ENCODE measurements around the gene DISP3.

Gene DISP3

DNA sequence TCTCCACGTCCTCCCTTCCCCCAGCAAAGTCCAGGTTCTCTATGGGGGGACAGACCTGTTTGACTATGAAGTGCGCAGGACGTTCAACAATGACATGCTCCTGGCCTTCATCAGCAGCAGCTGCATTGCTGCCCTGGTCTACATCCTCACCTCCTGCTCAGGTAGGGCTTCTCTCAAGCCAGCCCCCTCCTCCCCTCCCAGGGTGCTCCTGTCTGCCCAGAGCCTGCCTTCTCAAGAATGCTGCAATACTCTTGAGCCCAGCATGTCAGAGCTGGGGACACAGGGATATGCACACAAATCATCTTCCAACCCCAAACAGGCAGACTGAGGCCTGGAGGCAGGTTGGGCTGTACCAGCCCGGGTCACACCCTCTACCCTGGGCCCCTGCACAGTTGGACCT is 35.4 kb downstream of the DISP3 start:
- Histone ChIP-seq H3K18ac (ENCODE audit: low read depth in 1 of 2, low read length in 2 of 2) (no peak overlapping the region), H2BK12ac (ENCODE audit: low read length in 2 of 2) (no peak overlapping the region), H3K79me1 (replicated peaks; ENCODE audit: low read length, poor library complexity, severe bottlenecking) (no peaks in the 10 kb centered on the region), H2BK15ac (ENCODE audit: low read depth, poor library complexity, severe bottlenecking) (no peak overlapping the region), H3K4me2 (ENCODE audit: low read length, poor library complexity, severe bottlenecking) (no peak overlapping the region), H2BK120ac (ENCODE audit: low read depth, low read length) (no peak overlapping the region), H2AFZ (ENCODE audit: low read depth, low read length) (no peak overlapping the region), H4K91ac (ENCODE audit: low read length) (no peak overlapping the region), H3K27me3 (ENCODE audit: control insufficient read depth in 1 of 2, insufficient read depth in 1 of 2, low read length in 2 of 2) (peaks cover 0 to 9% of the 10 kb centered on the region in 2 experiments), H3K23ac (ENCODE audit: low read length in 2 of 2) (no peak overlapping the region), H2AK5ac (ENCODE audit: low read length, severe bottlenecking) (no peak overlapping the region), H3K4me1 (ENCODE audit: control insufficient read depth, insufficient read depth, low read depth, low read length) (no peaks in the 10 kb centered on the region), H3K4ac (ENCODE audit: low read depth in 1 of 2, low read length in 2 of 2) (no peak overlapping the region), H4K8ac (ENCODE audit: low read length) (no peak overlapping the region), H3K4me3 (ENCODE audit: insufficient read depth in 1 of 2, low read depth in 1 of 2, low read length in 2 of 2) (no peak overlapping the region), H3K9ac (ENCODE audit: low read length) (no peak overlapping the region), H3K9me3 (ENCODE audit: control insufficient read depth, low read length) (no peaks in the 10 kb centered on the region), H2BK5ac (ENCODE audit: low read depth, low read length, poor library complexity, severe bottlenecking) (no peak overlapping the region), H3K14ac (ENCODE audit: low read length in 2 of 2) (no peak overlapping the region), H3K27ac (ENCODE audit: low read length, poor library complexity, severe bottlenecking) (no peak overlapping the region), H3K36me3 (ENCODE audit: control insufficient read depth in 1 of 2, insufficient read depth in 2 of 2, low read depth in 1 of 2, low read length in 2 of 2) (no peaks in the 10 kb centered on the region)
- 63% methylated on average over 4 of the region's 4 CpGs for WGBS
- DNase-seq = no peak

DNA sequence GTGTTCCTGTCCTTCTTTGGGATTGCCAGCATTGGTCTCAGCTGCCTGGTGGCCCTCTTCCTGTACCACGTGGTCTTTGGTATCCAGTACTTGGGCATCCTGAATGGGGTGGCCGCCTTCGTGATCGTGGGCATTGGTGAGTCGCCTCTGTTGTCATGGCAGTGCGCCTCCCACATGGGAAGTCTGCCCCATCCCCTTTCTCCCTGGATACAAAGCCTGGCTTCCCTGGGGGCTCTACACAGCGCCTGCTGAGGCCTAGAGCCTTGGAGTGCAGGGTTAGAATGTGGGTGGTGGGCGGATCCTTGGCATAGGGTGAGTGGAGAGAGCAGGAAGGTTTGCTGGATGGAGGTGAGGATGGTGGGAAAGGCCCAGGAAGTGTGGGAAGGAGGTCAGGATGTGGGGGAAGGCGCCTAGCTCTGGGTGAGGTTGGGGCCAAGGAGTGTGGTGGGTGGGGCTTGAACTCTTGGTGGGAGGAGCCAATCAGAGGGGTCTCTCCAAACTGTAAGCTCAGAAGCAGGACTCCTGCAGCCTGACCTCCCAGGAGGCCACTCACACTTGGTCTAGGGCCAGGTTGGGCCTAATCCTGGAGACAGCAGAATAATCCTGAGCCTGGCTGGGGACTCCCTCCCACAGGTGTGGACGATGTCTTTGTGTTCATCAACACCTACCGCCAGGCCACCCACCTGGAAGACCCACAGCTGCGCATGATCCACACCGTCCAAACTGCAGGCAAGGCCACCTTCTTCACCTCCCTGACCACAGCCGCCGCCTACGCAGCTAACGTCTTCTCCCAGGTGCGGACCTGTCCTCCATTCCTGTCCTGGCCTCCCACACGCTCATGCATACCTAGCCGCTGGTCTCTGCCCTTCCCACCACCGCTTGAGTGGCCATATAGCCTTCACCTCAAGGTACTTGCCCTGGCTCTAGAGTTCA is 36.7 kb downstream of the DISP3 start:
- Histone ChIP-seq H4K8ac (ENCODE audit: low read length) (no peak overlapping the region), H3K14ac (ENCODE audit: low read length in 2 of 2) (peak overlapping the region in 1 of 2 experiments; percentile 42), H3K9ac (ENCODE audit: low read length) (no peak overlapping the region), H2BK15ac (ENCODE audit: low read depth, poor library complexity, severe bottlenecking) (no peak overlapping the region), H3K23ac (ENCODE audit: low read length in 2 of 2) (no peak overlapping the region), H3K36me3 (ENCODE audit: control insufficient read depth in 1 of 2, insufficient read depth in 2 of 2, low read depth in 1 of 2, low read length in 2 of 2) (no peaks in the 10 kb centered on the region), H4K91ac (ENCODE audit: low read length) (no peak overlapping the region), H3K4me2 (ENCODE audit: low read length, poor library complexity, severe bottlenecking) (no peak overlapping the region), H2AK5ac (ENCODE audit: low read length, severe bottlenecking) (no peak overlapping the region), H3K79me1 (replicated peaks; ENCODE audit: low read length, poor library complexity, severe bottlenecking) (no peaks in the 10 kb centered on the region), H3K9me3 (ENCODE audit: control insufficient read depth, low read length) (no peaks in the 10 kb centered on the region), H3K27me3 (ENCODE audit: control insufficient read depth in 1 of 2, insufficient read depth in 1 of 2, low read length in 2 of 2) (peaks cover 0 to 9% of the 10 kb centered on the region in 2 experiments), H3K18ac (ENCODE audit: low read depth in 1 of 2, low read length in 2 of 2) (no peak overlapping the region), H3K27ac (ENCODE audit: low read length, poor library complexity, severe bottlenecking) (no peak overlapping the region), H2BK5ac (ENCODE audit: low read depth, low read length, poor library complexity, severe bottlenecking) (no peak overlapping the region), H2BK12ac (ENCODE audit: low read length in 2 of 2) (no peak overlapping the region), H3K4me3 (ENCODE audit: insufficient read depth in 1 of 2, low read depth in 1 of 2, low read length in 2 of 2) (no peak overlapping the region), H3K4me1 (ENCODE audit: control insufficient read depth, insufficient read depth, low read depth, low read length) (no peaks in the 10 kb centered on the region), H3K4ac (ENCODE audit: low read depth in 1 of 2, low read length in 2 of 2) (no peak overlapping the region), H2AFZ (ENCODE audit: low read depth, low read length) (no peak overlapping the region), H2BK120ac (ENCODE audit: low read depth, low read length) (no peak overlapping the region)
- DNase-seq = no peak
- 87% methylated on average over 21 of the region's 21 CpGs for WGBS

DNA sequence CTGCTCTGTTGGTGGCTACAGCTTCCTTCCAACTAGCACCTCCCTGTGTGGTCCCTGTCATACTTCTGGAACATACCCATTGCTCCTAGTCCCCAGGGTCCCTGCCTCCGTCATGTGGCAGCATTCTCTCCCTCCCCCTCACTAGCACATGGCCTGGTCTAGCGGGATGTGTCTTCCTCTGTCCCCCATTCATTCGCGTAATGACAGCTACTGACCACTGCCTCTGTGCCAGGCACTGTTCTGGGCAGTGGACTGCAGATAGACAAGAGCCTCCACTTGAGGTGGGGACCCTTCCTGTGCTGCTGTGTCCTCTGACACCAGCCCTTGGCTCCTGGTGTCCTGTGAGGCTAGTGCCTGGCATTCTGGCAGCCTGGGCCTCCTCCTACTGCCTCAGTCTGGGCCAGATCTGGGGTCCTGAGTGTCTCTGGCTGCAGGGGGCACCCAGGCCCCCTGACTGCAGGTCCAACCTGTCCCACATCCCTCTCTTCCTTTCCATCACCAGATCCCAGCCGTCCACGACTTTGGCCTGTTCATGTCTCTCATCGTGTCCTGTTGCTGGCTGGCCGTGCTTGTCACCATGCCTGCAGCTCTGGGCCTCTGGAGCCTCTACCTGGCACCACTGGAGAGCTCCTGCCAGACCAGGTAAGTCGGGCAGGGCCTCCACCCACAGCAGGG is 38.1 kb downstream of the DISP3 start:
- Histone ChIP-seq H2AFZ (ENCODE audit: low read depth, low read length) (no peak overlapping the region), H4K8ac (ENCODE audit: low read length) (no peak overlapping the region), H3K9ac (ENCODE audit: low read length) (no peak overlapping the region), H2BK120ac (ENCODE audit: low read depth, low read length) (no peak overlapping the region), H3K27me3 (ENCODE audit: control insufficient read depth in 1 of 2, insufficient read depth in 1 of 2, low read length in 2 of 2) (peaks cover 0 to 9% of the 10 kb centered on the region in 2 experiments), H2AK5ac (ENCODE audit: low read length, severe bottlenecking) (no peak overlapping the region), H3K27ac (ENCODE audit: low read length, poor library complexity, severe bottlenecking) (no peak overlapping the region), H2BK5ac (ENCODE audit: low read depth, low read length, poor library complexity, severe bottlenecking) (no peak overlapping the region), H3K4me3 (ENCODE audit: insufficient read depth in 1 of 2, low read depth in 1 of 2, low read length in 2 of 2) (no peak overlapping the region), H3K79me1 (replicated peaks; ENCODE audit: low read length, poor library complexity, severe bottlenecking) (no peaks in the 10 kb centered on the region), H3K9me3 (ENCODE audit: control insufficient read depth, low read length) (no peaks in the 10 kb centered on the region), H3K14ac (ENCODE audit: low read length in 2 of 2) (no peak overlapping the region), H2BK12ac (ENCODE audit: low read length in 2 of 2) (no peak overlapping the region), H4K91ac (ENCODE audit: low read length) (no peak overlapping the region), H3K4me1 (ENCODE audit: control insufficient read depth, insufficient read depth, low read depth, low read length) (no peaks in the 10 kb centered on the region), H3K4me2 (ENCODE audit: low read length, poor library complexity, severe bottlenecking) (no peak overlapping the region), H3K36me3 (ENCODE audit: control insufficient read depth in 1 of 2, insufficient read depth in 2 of 2, low read depth in 1 of 2, low read length in 2 of 2) (no peaks in the 10 kb centered on the region), H2BK15ac (ENCODE audit: low read depth, poor library complexity, severe bottlenecking) (no peak overlapping the region), H3K23ac (ENCODE audit: low read length in 2 of 2) (no peak overlapping the region), H3K18ac (ENCODE audit: low read depth in 1 of 2, low read length in 2 of 2) (no peak overlapping the region), H3K4ac (ENCODE audit: low read depth in 1 of 2, low read length in 2 of 2) (no peak overlapping the region)
- DNase-seq = no peak
- WGBS = 70% methylated on average over 9 of the region's 9 CpGs

DNA sequence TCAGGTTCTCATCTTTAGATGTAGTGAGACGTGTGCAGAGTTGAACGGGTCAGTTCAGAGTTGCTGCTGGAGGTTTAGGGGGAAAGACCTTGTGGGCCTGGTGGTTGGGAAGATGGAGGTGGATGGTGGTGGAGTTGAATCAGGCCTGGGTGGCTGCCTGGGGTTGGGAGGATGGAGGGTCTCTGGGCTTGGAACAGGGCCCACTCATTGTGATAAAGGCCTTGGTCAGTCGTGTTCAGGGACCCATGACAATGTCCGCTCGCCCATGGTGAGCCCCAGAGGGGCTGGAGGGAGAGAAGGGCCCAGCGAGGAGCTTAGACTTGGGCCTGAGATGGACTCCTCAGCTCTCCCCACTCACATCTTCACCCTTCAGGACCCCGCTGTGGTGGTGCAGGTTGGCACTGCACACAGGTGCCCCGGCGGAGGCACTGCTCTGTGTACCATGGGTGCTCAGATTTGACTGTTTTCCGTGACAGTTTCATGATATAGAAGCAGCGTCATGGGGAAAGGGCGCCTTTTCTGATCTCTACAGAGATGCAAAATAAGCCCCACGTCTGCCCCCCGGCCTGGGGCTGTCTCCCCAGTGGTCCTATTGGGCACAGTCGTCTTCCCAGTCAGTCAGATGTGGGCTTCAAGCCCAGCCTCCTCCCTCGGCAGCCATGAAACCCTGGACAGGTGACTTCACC is 39.2 kb downstream of the DISP3 start:
- H3K23ac ChIP-seq (ENCODE audit: low read length in 2 of 2) = no peak overlapping the region
- no peak overlapping the region for H2BK15ac ChIP-seq (ENCODE audit: low read depth, poor library complexity, severe bottlenecking)
- H2BK120ac ChIP-seq (ENCODE audit: low read depth, low read length) = no peak overlapping the region
- 73% methylated on average over 16 of the region's 16 CpGs for WGBS
- no peak overlapping the region for H2BK5ac ChIP-seq (ENCODE audit: low read depth, low read length, poor library complexity, severe bottlenecking)
- no peak overlapping the region for H2BK12ac ChIP-seq (ENCODE audit: low read length in 2 of 2)
- no peak overlapping the region for H4K91ac ChIP-seq (ENCODE audit: low read length)
- H3K4ac ChIP-seq (ENCODE audit: low read depth in 1 of 2, low read length in 2 of 2) = no peak overlapping the region
- no peak overlapping the region for H3K14ac ChIP-seq (ENCODE audit: low read length in 2 of 2)
- peaks cover 0 to 9% of the 10 kb centered on the region in 2 experiments for H3K27me3 ChIP-seq (ENCODE audit: control insufficient read depth in 1 of 2, insufficient read depth in 1 of 2, low read length in 2 of 2)
- no peak overlapping the region for H3K4me3 ChIP-seq (ENCODE audit: insufficient read depth in 1 of 2, low read depth in 1 of 2, low read length in 2 of 2)
- H3K9ac ChIP-seq (ENCODE audit: low read length) = no peak overlapping the region
- H3K4me1 ChIP-seq (ENCODE audit: control insufficient read depth, insufficient read depth, low read depth, low read length) = no peaks in the 10 kb centered on the region
- H3K4me2 ChIP-seq (ENCODE audit: low read length, poor library complexity, severe bottlenecking) = no peak overlapping the region
- no peak overlapping the region for H3K18ac ChIP-seq (ENCODE audit: low read depth in 1 of 2, low read length in 2 of 2)
- H3K9me3 ChIP-seq (ENCODE audit: control insufficient read depth, low read length) = no peaks in the 10 kb centered on the region
- no peak for DNase-seq
- no peak overlapping the region for H4K8ac ChIP-seq (ENCODE audit: low read length)
- no peak overlapping the region for H2AK5ac ChIP-seq (ENCODE audit: low read length, severe bottlenecking)
- H3K79me1 ChIP-seq (replicated peaks; ENCODE audit: low read length, poor library complexity, severe bottlenecking) = no peaks in the 10 kb centered on the region
- H3K36me3 ChIP-seq (ENCODE audit: control insufficient read depth in 1 of 2, insufficient read depth in 2 of 2, low read depth in 1 of 2, low read length in 2 of 2) = no peaks in the 10 kb centered on the region
- H3K27ac ChIP-seq (ENCODE audit: low read length, poor library complexity, severe bottlenecking) = no peak overlapping the region
- H2AFZ ChIP-seq (ENCODE audit: low read depth, low read length) = no peak overlapping the region

Measured in mesenchymal stem cell (in vitro differentiated cells and primary cell).